Fibroblast of lung (primary cell): ENCODE data around the gene PRKAR1A. TPM values are rescaled to one million over a fixed set of nuclear protein-coding genes. Genes with fewer than 3 reads are reported as not detected.

Experiments
- DNase-seq, 2 donors: peaks; one replicate each; pipeline versions ENCODE4 v3.0.0 to v3.0.0-alpha.2; 2010; ENCODE audit warnings: low read depth in 2 of 2
- H2AFZ ChIP-seq: 2 replicates; pipeline ENCODE4 v1.5.1; 2012; ENCODE audit warnings: low read length, control low read depth, inconsistent platforms
- H3K27ac ChIP-seq: 2 replicates; pipeline ENCODE4 v1.5.1; 2011; ENCODE audit warnings: low read length, control low read depth; ENCODE audit not compliant: insufficient read depth
- H3K27me3 ChIP-seq: 2 replicates; pipeline ENCODE4 v1.5.1; 2011; ENCODE audit warnings: mild to moderate bottlenecking, low read length; ENCODE audit not compliant: control insufficient read depth, insufficient read depth
- H3K36me3 ChIP-seq: 2 replicates; pipeline ENCODE4 v1.5.1; 2011; ENCODE audit warnings: low read length; ENCODE audit not compliant: control insufficient read depth, insufficient read depth
- H3K4me1 ChIP-seq: 2 replicates; pipeline ENCODE4 v1.5.1; 2011; ENCODE audit warnings: low read length; ENCODE audit not compliant: control insufficient read depth, insufficient read depth; ENCODE audit errors: extremely low read depth
- H3K4me2 ChIP-seq: 2 replicates; pipeline ENCODE4 v1.5.1; 2011; ENCODE audit warnings: low read length, control low read depth; ENCODE audit not compliant: insufficient read depth; ENCODE audit errors: extremely low read depth
- H3K4me3 ChIP-seq, 4 experiments: fragments of 200-600 bp in 1 of 4; sonication (generic) in 1 of 4; replicated peaks in 1 of 4; 2 replicates each; pipeline ENCODE4 v1.5.1; 2011 to 2016; ENCODE audit warnings: low read length in 4 of 4, low read depth in 3 of 4, mild to moderate bottlenecking in 3 of 4, control low read depth in 2 of 4, inconsistent platforms in 1 of 4, mixed read lengths in 1 of 4; ENCODE audit not compliant: insufficient read depth in 1 of 4; ENCODE audit errors: control extremely low read depth in 1 of 4
- H3K79me2 ChIP-seq: 2 replicates; pipeline ENCODE4 v1.5.1; 2012; ENCODE audit warnings: mild to moderate bottlenecking, low read length, inconsistent platforms; ENCODE audit not compliant: control insufficient read depth, insufficient read depth
- H3K9ac ChIP-seq: 2 replicates; pipeline ENCODE4 v1.5.1; 2011; ENCODE audit warnings: mild to moderate bottlenecking, low read length, control low read depth; ENCODE audit not compliant: insufficient read depth
- H3K9me3 ChIP-seq: 2 replicates; pipeline ENCODE4 v1.5.1; 2012; ENCODE audit warnings: low read depth, low read length; ENCODE audit not compliant: control insufficient read depth, insufficient read depth
- H4K20me1 ChIP-seq: 2 replicates; pipeline ENCODE4 v1.5.1; 2011; ENCODE audit warnings: low read length; ENCODE audit not compliant: control insufficient read depth, insufficient read depth; ENCODE audit errors: extremely low read depth
- CTCF ChIP-seq, 2 donors: IDR thresholded peaks in 1 of 2; conservative IDR thresholded peaks in 1 of 2; 1 replicate in 1 of 2; 2 replicates in 1 of 2; pipeline ENCODE4 v1.5.1; 2011 to 2012; ENCODE audit warnings: low read length in 2 of 2, control low read depth in 1 of 2, inconsistent platforms in 1 of 2, low read depth in 1 of 2, mild to moderate bottlenecking in 1 of 2
- EZH2 ChIP-seq: IDR thresholded peaks from 2 replicates; pipeline ENCODE4 v1.5.1; 2012; ENCODE audit warnings: low read length, control low read depth, mild to moderate bottlenecking; ENCODE audit errors: missing control alignments
- polyA plus RNA-seq, 2 donors: library from polyadenylated mRNA; depleted of rRNA in 1 of 2; stranded (reverse) in 1 of 2; unstranded in 1 of 2; fragments of >200 nt; gene quantifications; 2 replicates each; pipeline ENCODE4 v1.2.1, GENCODE V29; 2011 to 2012; ENCODE audit warnings: missing spikeins in 1 of 2
- total RNA-seq: library from RNA; depleted of rRNA; stranded (reverse); fragments of >200 nt; gene quantifications from 2 replicates; pipeline ENCODE4 v1.2.1, GENCODE V29; 2014

Gene PRKAR1A
- total and polyA plus RNA-seq, 2 donors (not counting 1 experiment from before 2014, with no cell fraction given), result 285 to 290 TPM

GRCh38 chr17:68468788-68469187 lies 43.4 kb upstream of the PRKAR1A start:
- H3K4me3 ChIP-seq, result no peak overlapping the region
- TF ChIP-seq EZH2, result no peak
- no peak for TF ChIP-seq CTCF (conservative IDR thresholded peaks at IDR 0.05 in 1 of 2, IDR thresholded peaks at IDR 0.05 in 1 of 2; ENCODE audit: low read depth in 1 of 2, low read length in 2 of 2)
- H4K20me1 ChIP-seq, result no peaks in the 10 kb centered on the region
- H3K9me3 ChIP-seq, result no peaks in the 10 kb centered on the region
- no peak overlapping the region for H3K4me2 ChIP-seq
- no peak overlapping the region for H2AFZ ChIP-seq
- no peak overlapping the region for H3K27ac ChIP-seq
- no peaks in the 10 kb centered on the region for H3K27me3 ChIP-seq
- peak in 1 of 2 donors; percentile 14 for DNase-seq
- H3K4me1 ChIP-seq, result no peaks in the 10 kb centered on the region
- H3K9ac ChIP-seq, result no peak overlapping the region
- H3K36me3 ChIP-seq, result no peaks in the 10 kb centered on the region
- H3K79me2 ChIP-seq, result no peaks in the 10 kb centered on the region

GRCh38 chr17:68470961-68471360 lies 41.3 kb upstream of the PRKAR1A start:
- no peak overlapping the region for H3K4me3 ChIP-seq
- H3K9ac ChIP-seq, result no peak overlapping the region
- H3K27ac ChIP-seq, result no peak overlapping the region
- no peak for DNase-seq
- no peak overlapping the region for H2AFZ ChIP-seq
- no peaks in the 10 kb centered on the region for H3K27me3 ChIP-seq
- H3K4me2 ChIP-seq, result no peak overlapping the region
- no peaks in the 10 kb centered on the region for H3K36me3 ChIP-seq
- no peak for TF ChIP-seq CTCF (conservative IDR thresholded peaks at IDR 0.05 in 1 of 2, IDR thresholded peaks at IDR 0.05 in 1 of 2; ENCODE audit: low read depth in 1 of 2, low read length in 2 of 2)
- TF ChIP-seq EZH2, result no peak
- no peaks in the 10 kb centered on the region for H4K20me1 ChIP-seq
- H3K9me3 ChIP-seq, result no peaks in the 10 kb centered on the region
- no peaks in the 10 kb centered on the region for H3K4me1 ChIP-seq
- no peaks in the 10 kb centered on the region for H3K79me2 ChIP-seq

- no peak overlapping the region for H3K27ac ChIP-seq
- H3K27me3 ChIP-seq, result peaks cover 8% of the 10 kb centered on the region
- H3K9ac ChIP-seq, result no peak overlapping the region
- no peak overlapping the region for H2AFZ ChIP-seq
- no peaks in the 10 kb centered on the region for H3K9me3 ChIP-seq
- H3K4me1 ChIP-seq, result no peaks in the 10 kb centered on the region
- no peak overlapping the region for H3K4me3 ChIP-seq
- DNase-seq, result no peak
- TF ChIP-seq EZH2 (no peak), CTCF (conservative IDR thresholded peaks at IDR 0.05 in 1 of 2, IDR thresholded peaks at IDR 0.05 in 1 of 2; ENCODE audit: low read depth in 1 of 2, low read length in 2 of 2) (no peak)
- H3K36me3 ChIP-seq, result no peaks in the 10 kb centered on the region
- H3K4me2 ChIP-seq, result no peak overlapping the region
- H3K79me2 ChIP-seq, result no peaks in the 10 kb centered on the region
- H4K20me1 ChIP-seq, result no peaks in the 10 kb centered on the region
Measured at GRCh38 chr17:68480885-68481284, 31.3 kb upstream of the PRKAR1A start.
